Skeletal muscle cell (primary cell): ENCODE data around the gene CLSTN1.

Experiments
- DNase-seq: peaks from one replicate; pipeline ENCODE4 v3.0.0-alpha.2; 2010; ENCODE audit warnings: low read depth
- H3K4me3 ChIP-seq: 2 replicates; pipeline ENCODE4 v1.5.1; 2011; ENCODE audit warnings: low read depth, mild to moderate bottlenecking, control low read depth, low read length, moderate library complexity

The CLSTN1 gene

DNA sequence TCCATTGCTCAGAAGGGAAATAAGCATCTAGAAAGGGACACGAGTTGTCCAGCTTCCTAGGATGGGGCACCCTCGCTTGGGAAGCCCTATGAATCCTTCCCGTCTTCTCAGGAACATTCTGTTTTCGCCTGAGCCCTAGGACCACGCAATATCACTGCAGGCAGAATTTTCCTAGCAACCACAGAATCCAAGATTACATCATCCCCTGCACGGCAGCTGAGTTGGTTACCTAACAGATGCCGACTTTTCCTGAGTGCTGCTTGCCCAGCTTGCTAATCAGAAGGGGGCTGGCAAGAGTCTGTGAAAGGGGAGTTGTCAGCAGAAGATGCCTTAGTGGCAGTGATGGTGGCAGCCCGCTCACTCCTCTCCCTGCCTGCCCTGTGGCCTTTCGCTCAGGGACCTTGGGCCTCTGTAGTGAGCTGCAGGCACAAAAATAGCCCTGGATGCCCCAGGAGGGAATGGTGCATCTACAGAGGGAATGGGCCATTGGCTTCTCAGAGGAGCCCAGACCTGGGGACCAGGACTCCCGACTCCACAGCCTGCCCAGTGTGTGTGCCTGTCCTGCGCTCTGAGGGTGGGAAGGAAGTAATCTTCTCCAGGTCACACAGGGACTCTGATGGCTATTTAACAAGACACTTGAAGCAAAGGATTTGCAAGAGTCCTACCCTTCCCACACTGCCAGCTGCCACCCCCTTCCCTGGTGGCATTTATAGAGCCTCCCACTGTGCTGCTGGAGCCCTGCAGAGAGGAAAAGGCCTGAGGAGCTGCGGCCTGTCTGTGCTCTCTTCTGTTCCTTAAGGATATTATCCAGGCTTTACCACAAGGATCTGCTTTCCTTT lies 28.9 kb upstream of the CLSTN1 start:
- H3K4me3 ChIP-seq = no peak overlapping the region
- peak; percentile 49 for DNase-seq

DNA sequence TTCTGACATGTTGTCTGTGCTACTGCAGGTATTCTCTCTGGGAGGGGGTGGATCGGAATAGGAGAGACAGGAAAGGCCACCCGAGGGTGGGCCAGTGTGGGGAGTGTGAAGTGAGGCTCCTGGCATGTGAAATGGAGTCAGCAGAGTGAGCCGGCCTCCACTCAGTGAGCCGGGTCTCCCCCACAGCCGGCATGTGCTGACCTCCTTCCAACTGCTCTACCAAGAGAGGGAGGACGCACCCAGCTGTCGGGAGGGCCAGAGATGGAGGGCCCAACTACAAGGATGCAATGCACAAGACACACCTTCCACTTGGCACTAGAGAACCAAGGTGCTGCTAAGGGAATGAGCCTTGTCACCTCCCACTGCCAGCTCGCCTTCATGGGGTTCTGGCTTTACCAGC lies 28.2 kb upstream of the CLSTN1 start:
- no peak overlapping the region for H3K4me3 ChIP-seq
- no peak for DNase-seq

DNA sequence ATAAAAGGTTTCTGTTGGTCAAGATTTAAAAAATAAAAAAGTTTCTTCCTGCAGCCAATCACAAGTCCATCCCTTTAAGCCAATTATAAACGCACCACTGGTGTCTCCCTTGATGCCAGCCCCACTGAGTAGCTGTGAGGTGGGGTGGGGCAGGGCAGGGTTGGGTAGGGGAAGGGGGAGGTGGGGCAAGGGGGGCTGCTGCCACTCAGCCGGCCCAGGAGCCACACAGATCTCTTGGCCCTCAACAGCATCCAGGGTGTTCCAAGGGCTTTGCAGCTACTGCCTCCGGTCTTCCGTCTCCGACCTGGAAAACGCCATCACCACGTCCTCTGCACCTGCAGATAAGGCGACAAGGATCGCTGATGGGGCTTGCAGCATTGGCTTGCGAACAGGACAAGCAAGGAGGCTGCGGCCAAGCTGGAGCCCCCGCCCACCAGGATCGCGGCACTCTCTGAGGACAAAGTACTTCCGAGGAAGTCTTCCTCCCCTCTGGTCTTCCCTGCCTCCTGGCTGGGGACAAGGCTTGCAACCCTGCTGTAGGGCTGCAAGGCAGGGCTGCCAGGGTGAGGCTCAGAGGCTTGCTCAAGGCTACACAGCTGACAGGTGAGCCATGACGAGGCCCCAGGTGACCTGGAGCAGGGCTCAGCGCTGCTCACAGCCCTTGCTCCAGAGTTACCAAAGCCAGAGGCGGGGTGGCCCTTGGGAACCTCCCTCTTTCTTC lies 26.8 kb upstream of the CLSTN1 start:
- H3K4me3 ChIP-seq = no peak overlapping the region
- DNase-seq = no peak

DNA sequence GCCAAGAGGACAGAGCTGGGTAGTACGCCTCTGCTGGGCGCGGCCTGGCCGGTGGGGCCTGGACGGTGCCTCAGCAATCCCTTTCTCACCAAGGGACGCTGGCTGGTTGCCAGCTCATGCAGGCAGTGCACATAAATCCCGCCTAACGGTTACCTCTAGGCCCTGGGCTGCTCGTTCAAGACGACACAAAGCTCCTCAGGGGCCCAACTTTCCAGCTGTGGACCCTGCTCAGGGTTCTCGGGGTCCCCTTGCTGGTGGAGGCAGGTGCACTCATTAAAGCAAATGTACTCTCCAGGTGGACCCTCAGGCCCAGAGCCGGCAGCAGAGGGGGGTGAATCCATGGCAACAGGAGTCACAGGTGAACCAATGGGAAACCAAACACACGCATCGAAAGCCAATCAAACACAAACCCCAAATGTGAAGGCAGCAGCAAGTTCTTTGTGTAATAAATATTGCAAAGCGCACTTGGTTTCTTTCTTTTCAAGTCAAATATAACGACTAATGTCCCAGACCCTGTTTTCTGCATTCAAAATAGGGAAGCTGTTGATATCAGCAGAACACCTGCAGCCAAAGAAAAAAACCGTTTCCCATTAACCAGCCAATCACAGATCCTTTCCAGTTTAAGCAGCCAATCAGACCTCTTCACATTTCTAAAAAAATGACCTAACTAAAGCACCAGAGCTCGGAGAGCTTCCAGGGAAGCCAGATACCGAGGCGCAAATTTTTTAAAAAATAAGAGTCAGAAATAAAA lies 26.1 kb upstream of the CLSTN1 start:
- no peak overlapping the region for H3K4me3 ChIP-seq
- DNase-seq = no peak

DNA sequence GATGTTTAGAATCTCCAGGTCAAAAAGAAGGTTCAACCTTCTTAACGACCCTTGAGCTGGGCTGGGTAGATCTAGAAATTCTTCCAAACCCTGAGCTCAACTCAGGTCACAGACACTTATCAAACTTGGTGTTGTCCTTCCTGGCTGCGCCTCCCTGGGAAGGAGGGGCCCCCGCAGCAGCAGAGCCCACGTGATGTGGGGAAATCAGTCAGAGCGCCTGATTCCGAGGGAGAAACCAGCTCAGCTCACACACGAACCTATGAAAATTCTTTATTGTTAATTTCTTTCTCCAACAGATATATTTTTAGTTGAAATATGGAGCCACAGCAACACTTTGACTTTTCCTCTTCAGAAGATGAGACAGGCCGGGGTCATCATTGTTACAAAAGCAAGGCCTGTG lies 24.3 kb upstream of the CLSTN1 start:
- DNase-seq = no peak
- no peak overlapping the region for H3K4me3 ChIP-seq

DNA sequence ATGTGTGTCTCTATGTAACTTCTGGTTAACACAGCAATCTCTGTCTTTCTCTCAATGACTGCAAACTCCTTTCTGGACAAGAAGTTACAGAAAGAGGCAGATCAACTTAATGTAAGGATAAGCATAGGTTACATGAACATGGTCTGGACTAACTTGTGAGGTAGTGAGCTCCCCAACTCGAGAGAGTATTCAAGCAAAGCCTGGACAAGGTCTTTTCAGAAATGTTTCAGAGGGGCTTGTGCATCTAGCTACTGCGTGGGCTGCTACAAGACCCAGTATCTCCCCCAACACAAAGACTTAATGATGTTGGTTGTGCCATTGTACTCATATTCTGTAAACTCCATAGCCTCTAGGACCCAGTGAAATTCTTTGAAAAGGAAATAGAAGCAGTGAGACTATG lies 23.5 kb upstream of the CLSTN1 start:
- no peak overlapping the region for H3K4me3 ChIP-seq
- no peak for DNase-seq

DNA sequence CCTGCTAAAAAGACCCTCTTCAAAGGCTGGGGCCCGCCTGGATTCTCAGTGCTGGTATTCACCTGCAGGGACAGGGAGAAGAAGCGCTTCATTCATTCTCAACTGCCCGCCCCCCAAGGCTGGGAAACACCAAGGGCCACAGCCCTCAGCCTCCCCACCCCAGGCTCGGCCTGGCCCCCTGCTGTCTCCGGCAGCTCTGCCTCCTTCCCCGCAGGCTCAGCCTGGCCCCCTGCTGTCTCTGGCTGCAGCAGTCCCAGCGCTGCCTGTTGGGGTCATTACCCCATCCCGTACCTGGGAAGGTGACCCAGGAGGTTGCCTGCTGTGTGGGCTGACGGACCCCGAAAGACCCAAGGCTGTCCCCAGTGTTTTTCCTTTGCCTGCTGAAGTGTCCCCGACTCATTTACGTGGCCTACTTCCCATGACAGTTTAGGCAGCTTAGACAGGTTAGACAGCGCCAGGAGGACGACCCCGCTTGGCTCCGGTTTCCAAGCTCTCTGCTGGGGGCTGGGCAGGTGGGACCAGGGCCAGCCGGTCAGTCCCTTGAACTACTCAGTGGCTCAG lies 22.9 kb upstream of the CLSTN1 start:
- DNase-seq = no peak
- H3K4me3 ChIP-seq = no peak overlapping the region

DNA sequence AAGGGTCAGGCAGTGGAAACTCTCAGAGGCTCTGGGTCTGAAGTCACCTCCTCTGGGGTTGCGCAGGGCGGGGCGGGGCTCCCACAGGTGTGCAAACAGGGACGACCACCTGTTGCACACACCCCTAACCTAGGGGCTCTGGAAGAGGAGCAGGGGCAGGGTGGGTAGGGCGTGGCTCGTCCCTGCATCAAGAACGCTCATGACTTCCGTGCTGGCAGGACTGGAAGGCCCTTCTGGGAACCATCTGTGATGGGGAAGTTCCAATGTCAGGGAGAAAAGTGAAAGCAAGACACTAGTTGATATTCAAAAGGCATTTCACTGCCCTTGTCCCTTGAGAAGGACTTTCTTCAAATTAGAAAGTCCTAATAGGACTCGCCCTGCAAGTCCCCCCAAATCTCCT lies 22.1 kb upstream of the CLSTN1 start:
- no peak for DNase-seq

DNA sequence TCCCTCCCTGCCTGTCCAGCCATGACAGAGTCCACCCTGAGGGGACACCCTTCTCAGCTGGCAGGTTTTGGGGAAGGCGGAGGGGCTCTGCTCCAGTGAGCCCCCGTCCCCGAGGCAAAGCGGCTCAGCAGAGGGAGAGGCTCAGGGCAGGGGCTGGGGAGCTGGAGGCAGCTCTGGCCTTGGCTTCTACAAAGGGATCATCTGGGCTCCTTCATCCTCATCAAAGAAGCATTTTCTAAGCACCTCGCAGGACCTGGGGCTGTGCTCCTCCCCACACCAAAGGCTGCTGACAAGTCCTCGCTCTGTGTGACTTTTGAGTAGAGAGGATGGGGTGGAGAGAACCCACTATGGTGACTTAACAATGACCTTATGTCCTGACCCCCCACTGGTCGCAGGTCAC lies 21.0 kb upstream of the CLSTN1 start:
- no peak for DNase-seq
- H3K4me3 ChIP-seq = no peak overlapping the region

More for the DNA sequence above, 22.1 kb upstream of the CLSTN1 start:
- H3K4me3 ChIP-seq = no peak overlapping the region

DNA sequence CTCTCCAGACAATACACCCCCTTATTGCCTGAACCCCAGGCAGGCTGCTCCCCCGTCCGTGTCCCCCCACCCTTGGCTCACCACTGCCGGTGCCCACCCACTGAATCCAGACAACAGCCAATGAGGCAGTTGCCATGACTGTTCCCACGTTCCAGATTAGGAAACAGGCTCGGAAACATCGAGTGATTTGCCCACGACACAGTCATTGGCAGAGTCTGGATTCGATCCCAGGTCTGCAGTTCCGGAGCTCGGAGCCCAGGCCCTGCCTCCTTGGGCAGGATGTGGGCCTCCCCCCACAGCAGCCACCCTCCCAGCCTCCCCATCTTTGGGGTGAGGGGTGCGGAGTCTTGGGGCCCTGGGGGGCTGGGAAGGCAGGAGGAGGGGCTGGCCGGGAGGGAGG lies 20.3 kb upstream of the CLSTN1 start:
- DNase-seq = no peak
- no peak overlapping the region for H3K4me3 ChIP-seq

DNA sequence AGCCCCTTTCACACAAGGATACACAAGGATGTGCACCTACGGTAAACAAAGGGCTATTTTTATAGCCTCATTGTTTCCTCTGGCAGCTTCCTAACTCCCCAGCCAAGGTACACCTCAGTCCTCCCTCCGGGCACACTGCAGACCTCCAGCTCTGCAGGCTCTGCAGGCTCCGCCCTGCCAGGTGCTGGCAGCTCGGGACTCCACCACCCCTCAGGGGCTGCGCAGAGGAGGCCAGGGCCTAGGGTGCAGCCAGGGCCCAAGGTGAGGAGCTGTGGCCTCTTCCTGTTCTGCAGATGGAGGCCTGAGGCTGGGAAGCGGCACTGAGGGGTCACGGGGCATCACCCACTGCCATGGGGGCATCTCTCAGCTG lies 19.8 kb upstream of the CLSTN1 start:
- DNase-seq = no peak
- no peak overlapping the region for H3K4me3 ChIP-seq

DNA sequence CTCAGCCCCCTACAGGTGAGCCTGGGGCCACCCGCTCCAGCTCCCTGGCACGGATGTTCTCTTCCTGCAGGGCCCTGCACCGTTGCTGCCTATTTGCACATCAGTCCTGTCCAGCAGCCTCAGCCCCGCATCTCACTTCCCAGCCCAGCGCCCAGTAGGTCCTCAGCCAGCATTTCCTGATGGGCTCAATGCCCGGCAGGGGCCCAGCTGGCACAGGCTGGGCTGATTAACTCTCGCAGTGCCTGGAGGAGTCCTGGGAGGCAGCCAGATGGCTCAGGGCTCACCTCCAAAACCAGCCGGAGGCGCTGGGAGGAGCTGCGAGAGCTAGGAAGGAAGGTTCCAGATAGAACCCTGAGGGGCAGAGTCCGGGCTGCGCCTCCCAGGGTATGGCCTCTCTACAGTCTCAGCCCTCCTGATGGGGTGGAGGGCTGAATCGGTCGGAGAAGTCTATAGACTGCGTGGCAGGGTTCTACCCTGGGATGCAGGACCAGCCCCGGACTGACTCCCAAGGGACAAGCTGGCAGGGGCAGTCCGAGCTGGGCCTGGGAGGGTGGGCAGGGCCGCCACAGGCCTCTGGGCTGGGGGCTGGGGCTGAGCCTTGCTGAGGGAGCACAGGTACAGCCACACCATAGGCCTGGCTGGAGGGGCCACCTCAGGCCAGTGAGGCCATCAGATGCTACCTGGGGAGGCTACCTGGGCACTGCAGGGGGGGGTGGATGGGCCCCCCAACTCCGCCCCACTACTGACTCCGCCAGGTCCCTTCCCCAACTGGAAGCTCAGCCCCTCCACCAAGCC lies 19.2 kb upstream of the CLSTN1 start:
- no peak overlapping the region for H3K4me3 ChIP-seq
- DNase-seq = no peak

DNA sequence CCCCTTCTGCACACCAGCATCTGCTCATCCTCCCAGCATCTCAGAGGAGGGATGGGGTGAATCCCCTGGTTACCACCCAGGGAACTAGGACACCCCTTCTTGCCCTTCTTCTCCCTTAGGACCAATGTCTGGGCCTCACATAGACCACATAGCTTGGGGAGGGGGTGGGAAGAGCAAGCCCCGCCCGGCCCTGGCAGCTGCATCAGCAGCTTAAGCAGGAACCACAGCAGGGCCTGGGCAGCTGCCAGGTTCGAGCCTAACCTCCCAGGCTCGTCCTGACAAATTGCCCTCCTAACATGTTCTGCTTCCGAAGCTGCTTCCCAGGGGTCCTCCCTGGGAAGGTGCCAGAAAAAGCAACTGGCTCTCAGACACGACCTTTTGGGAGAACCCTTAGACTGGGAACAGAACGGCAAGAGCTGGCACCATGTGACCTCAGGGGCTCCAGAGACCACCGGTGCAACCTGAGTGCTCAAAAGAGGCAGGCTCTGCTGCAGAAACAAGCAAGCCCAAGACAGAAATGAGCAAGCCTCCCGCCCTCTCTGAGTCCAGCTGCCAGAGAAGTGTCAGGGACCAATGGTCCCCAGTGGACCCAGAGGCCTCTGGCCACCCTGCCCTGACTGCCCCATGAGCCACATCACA lies 18.4 kb upstream of the CLSTN1 start:
- no peak for DNase-seq
- H3K4me3 ChIP-seq = no peak overlapping the region

DNA sequence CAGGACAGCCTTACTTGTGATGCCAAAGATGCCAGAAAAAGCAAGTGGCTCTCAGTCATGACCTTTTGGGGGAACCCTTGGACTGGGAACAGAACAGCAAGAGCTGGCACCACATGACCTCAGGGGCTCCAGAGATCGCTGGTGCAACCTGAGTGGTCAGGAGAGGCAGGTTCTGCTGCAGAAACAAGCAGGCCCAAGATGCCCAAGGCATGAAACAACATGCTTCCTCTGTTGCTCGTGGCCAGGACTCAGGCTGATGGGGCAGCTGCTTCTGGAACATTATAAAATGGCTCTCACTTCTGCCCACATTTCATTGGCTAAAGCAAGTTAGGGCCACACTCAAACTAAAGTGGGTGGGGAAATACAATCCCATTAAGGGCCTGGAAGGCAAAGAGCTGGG lies 17.7 kb upstream of the CLSTN1 start:
- no peak for DNase-seq

DNA sequence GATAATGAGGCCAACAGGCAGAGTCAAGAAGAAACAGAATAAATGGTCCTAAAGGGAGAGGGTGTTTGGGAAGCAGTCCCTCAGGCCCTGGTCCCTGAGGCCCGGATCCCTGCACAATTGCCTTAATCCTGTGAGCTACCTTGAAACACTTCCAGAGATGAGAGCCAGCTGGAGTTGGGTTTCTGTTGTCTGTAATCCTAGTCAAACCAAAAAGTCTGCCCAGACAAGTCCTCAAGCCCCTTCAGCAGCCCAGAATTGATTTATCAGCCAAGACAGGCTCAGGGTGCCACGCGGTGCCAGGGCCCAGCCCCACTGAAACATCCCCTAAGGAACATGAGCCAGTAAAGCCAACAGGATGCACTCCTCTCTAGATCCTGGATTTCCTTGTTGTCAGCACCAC lies 16.4 kb upstream of the CLSTN1 start:
- H3K4me3 ChIP-seq = no peak overlapping the region
- no peak for DNase-seq

More for the DNA sequence above, 17.7 kb upstream of the CLSTN1 start:
- no peak overlapping the region for H3K4me3 ChIP-seq

DNA sequence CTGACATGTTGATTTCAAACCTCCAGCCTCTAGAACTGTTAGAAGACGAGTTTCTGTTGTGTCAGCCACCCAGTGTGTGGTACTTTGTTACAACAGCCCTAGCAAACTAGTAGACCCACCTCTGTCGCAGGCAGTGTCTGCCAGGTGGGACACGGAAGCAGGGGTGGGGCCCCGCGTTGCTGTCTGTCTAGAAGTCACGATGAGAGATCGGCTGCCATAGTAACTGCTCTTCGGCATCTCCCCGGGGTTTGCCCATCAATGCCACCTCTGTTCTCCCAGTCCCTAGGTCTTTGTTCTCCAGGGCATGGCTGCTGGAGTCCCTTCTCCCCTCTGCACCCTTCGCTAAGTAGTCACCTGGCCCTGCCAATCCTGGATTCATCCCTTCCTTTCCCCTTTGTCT lies 15.2 kb upstream of the CLSTN1 start:
- no peak for DNase-seq

DNA sequence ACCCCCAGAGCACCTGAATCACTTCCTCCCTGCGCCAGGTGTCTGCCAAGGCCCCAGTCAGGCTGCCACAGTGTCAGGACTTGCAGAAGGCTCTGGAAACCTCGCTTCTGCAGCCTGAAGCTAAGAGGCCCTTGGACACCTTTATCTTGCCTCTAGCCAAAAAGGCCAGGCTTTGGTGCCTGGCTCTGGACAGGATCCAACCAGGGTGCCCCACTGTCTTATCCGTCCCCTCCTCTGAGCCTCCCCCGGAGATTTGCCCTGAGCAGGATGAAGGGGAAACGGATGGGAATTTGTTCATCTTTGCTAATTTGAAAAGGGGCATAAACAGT lies 12.8 kb upstream of the CLSTN1 start:
- H3K4me3 ChIP-seq = no peak overlapping the region
- DNase-seq = no peak

More for the DNA sequence above, 15.2 kb upstream of the CLSTN1 start:
- H3K4me3 ChIP-seq = no peak overlapping the region

DNA sequence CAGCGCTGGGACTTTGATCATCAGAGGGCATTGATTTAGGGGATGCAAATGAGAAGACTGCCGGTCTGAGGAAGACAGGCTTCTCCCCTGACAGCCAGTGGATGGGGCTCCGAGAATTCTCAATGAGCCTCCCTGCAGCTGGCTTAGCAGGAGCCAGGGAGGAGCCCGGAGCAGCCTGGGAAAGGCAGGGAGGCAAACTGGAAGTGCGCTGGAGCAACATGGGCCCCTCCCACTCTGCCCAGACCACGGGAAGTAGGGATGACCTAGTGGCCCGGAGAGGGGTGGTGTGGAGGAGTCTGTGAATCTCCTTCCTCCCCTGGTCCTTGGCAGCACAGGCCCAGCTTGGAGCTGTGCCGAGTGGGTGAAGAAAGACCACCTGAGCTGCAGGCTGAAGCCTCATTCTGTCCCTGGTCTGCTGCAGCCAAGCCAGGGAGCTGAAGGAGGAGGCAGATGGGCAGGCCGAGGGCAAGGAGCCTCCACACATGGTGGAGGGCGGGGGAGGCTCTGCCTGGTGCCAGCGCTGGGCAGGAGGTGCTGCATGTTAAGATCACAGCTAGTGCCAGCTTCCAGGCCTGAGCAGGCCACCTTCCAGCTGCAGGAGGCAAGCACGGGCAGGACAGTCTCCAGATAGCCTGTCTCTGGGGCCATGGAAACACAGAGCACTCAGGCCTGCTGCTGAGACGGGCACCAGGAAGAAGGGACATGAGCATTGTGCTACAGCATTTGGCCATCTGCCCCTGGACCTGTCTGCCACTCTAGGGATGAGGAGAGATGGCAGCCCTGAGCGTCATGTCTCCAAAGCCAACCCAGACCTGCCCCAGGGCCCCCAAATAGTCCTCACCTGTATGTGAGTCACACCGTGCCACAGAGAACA lies 12.2 kb upstream of the CLSTN1 start:
- DNase-seq = no peak
- H3K4me3 ChIP-seq = no peak overlapping the region
